Activated T-helper 1 cell treated with anti-CD3 and anti-CD28 coated beads, Interleukin-12 subunit alpha, Interleukin-12 subunit beta, Interleukin-2, Interleukin-4 antibody, amounts not matched to agents 30 ng/mL and 10 ng/mL and 1 ng/mL, durations not matched to agents 14 hours and 24 hours and 36 hours (primary cell): ENCODE results near the gene HSD17B13. TPM values are rescaled to one million over a fixed set of nuclear protein-coding genes. Genes with fewer than 3 reads are reported as not detected.

ENCODE experiments used
- total RNA-seq: library from RNA; stranded (reverse); gene quantifications from 2 replicates; pipeline ENCODE4 v1.2.3, GENCODE V29; 2022

The HSD17B13 gene
- total RNA-seq, 1 donor from 2014 or later = not detected

Other genes with a start within 250 kb of the HSD17B13 start
- 15.1 and 17.6 TPM in 2 replicates for gene KLHL8, start 102.3 kb downstream of the HSD17B13 start, total RNA-seq
- 12.1 and 12.7 TPM in 2 replicates for gene HSD17B11, start 68.3 kb upstream of the HSD17B13 start, total RNA-seq
- 13.9 and 14.6 TPM in 2 replicates for gene NUDT9, start 99.7 kb upstream of the HSD17B13 start, total RNA-seq
- gene SPARCL1, start 206.5 kb upstream of the HSD17B13 start, total RNA-seq = not detected in 2 replicates